Activated CD4-positive, alpha-beta T cell treated with anti-CD3 and anti-CD28 coated beads for 48 hours (primary cell): Measurements from ENCODE around the gene MYMK.

Experiments
- DNase-seq: peaks from one replicate; pipeline ENCODE4 v3.0.0-alpha.2; 2020

Gene MYMK

GRCh38 chr9:133516256-133516960 is 8.4 kb downstream of the MYMK start:
- no peak for DNase-seq

GRCh38 chr9:133515615-133516255 is 9.0 kb downstream of the MYMK start:
- no peak for DNase-seq

- DNase-seq = no peak
Measured at GRCh38 chr9:133515240-133515610, 9.5 kb downstream of the MYMK start.

GRCh38 chr9:133514460-133515239 is 10.1 kb downstream of the MYMK start:
- DNase-seq = no peak

GRCh38 chr9:133513214-133514100 is 11.3 kb downstream of the MYMK start:
- no peak for DNase-seq

- no peak for DNase-seq
Measured at GRCh38 chr9:133512253-133513213, 12.2 kb downstream of the MYMK start.

- DNase-seq = no peak
Measured at GRCh38 chr9:133511607-133512006, 13.2 kb downstream of the MYMK start.

- DNase-seq = no peak
Measured at GRCh38 chr9:133510926-133511505, 13.7 kb downstream of the MYMK start.

- DNase-seq = no peak
Measured at GRCh38 chr9:133509179-133510083, 15.3 kb downstream of the MYMK start.

GRCh38 chr9:133508046-133508445 is 16.7 kb downstream of the MYMK start:
- no peak for DNase-seq

GRCh38 chr9:133507246-133507965 is 17.4 kb downstream of the MYMK start:
- DNase-seq = no peak

GRCh38 chr9:133506653-133507038 is 18.1 kb downstream of the MYMK start:
- no peak for DNase-seq

- no peak for DNase-seq
Measured at GRCh38 chr9:133505901-133506652, 18.7 kb downstream of the MYMK start.

- DNase-seq = no peak
Measured at GRCh38 chr9:133505186-133505830, 19.5 kb downstream of the MYMK start.

- no peak for DNase-seq
Measured at GRCh38 chr9:133502112-133502511, 22.6 kb downstream of the MYMK start.

- DNase-seq = no peak
Measured at GRCh38 chr9:133499892-133500270, 24.9 kb downstream of the MYMK start.

- DNase-seq = no peak
Measured at GRCh38 chr9:133499132-133499891, 25.4 kb downstream of the MYMK start.
